Brain microvascular endothelial cell (primary cell): Measurements from ENCODE around the gene DYSF.

Experiments
- DNase-seq: peaks from one replicate; pipeline ENCODE4 v3.0.0-alpha.2; 2020
- H3K27ac ChIP-seq: fragments of 250-450 bp; sonication (Bioruptor Pico); 2 replicates; pipeline ENCODE4 v1.5.1; 2020; ENCODE audit warnings: mild to moderate bottlenecking, moderate library complexity
- H3K27me3 ChIP-seq: fragments of 250-450 bp; sonication (Bioruptor Pico); replicated peaks from 2 replicates; pipeline ENCODE4 v1.5.1; 2020; ENCODE audit warnings: mild to moderate bottlenecking
- H3K36me3 ChIP-seq: fragments of 250-450 bp; sonication (Bioruptor Pico); replicated peaks from 2 replicates; pipeline ENCODE4 v1.5.1; 2020; ENCODE audit warnings: mild to moderate bottlenecking
- H3K4me3 ChIP-seq: 2 replicates; pipeline ENCODE4 v1.5.1; 2011; ENCODE audit warnings: low read depth, mild to moderate bottlenecking, control low read depth, low read length, moderate library complexity
- CTCF ChIP-seq: IDR thresholded peaks from 2 replicates; pipeline ENCODE4 v1.5.1; 2011; ENCODE audit warnings: low read depth, mild to moderate bottlenecking, moderate library complexity, low read length, control low read depth, inconsistent platforms; ENCODE audit errors: missing control alignments
- in situ Hi-C: cut with HindIII; loops from 2 replicates; pipeline ENCODE4 v1.10.0; 2017; ENCODE audit warnings: low sequenced_read_pairs, low pct_ligation_motif_present

Gene DYSF

GRCh38 chr2:71546275-71546638 is 92.9 kb downstream of the DYSF start:
- no peaks in the 10 kb centered on the region for H3K27me3 ChIP-seq
- DNase-seq: no peak
- no peak overlapping the region for H3K4me3 ChIP-seq
- H3K27ac ChIP-seq: no peak overlapping the region
- no peaks in the 10 kb centered on the region for H3K36me3 ChIP-seq
- no peak for TF ChIP-seq CTCF
- in situ Hi-C loops: no loop called here

GRCh38 chr2:71546777-71547281 is 93.5 kb downstream of the DYSF start:
- Histone ChIP-seq H3K27ac (no peak overlapping the region), H3K36me3 (no peaks in the 10 kb centered on the region), H3K4me3 (no peak overlapping the region), H3K27me3 (no peaks in the 10 kb centered on the region)
- no peak for DNase-seq
- no peak for TF ChIP-seq CTCF
- in situ Hi-C loops: no loop called here

GRCh38 chr2:71547616-71548285 is 94.4 kb downstream of the DYSF start:
- H3K36me3 ChIP-seq: no peaks in the 10 kb centered on the region
- no peaks in the 10 kb centered on the region for H3K27me3 ChIP-seq
- TF ChIP-seq CTCF: no peak
- in situ Hi-C loops: no loop called here
- no peak overlapping the region for H3K27ac ChIP-seq
- no peak for DNase-seq
- no peak overlapping the region for H3K4me3 ChIP-seq

- H3K36me3 ChIP-seq: peaks cover 2% of the 10 kb centered on the region
- peak; percentile 86 for TF ChIP-seq CTCF
- in situ Hi-C loops: no loop called here
Observed at GRCh38 chr2:71548646-71549425, 95.5 kb downstream of the DYSF start.

GRCh38 chr2:71550801-71551630 is 97.7 kb downstream of the DYSF start:
- Histone ChIP-seq H3K4me3 (no peak overlapping the region), H3K27ac (no peak overlapping the region), H3K36me3 (peaks cover 2% of the 10 kb centered on the region), H3K27me3 (no peaks in the 10 kb centered on the region)
- TF ChIP-seq CTCF: no peak
- in situ Hi-C loops: no loop called here
- no peak for DNase-seq

More at GRCh38 chr2:71548646-71549425, 95.5 kb downstream of the DYSF start:
- no peak overlapping the region for H3K4me3 ChIP-seq
- DNase-seq: peak; percentile 62
- H3K27ac ChIP-seq: no peak overlapping the region
- H3K27me3 ChIP-seq: no peaks in the 10 kb centered on the region
